Regular cardiac myocyte (primary cell): Measurements from ENCODE around the gene KCNK7. TPM values are rescaled to one million over a fixed set of nuclear protein-coding genes. Genes with fewer than 3 reads are reported as not detected.

ENCODE experiments used
- total RNA-seq: library from RNA; depleted of rRNA; stranded (reverse); fragments of >200 nt; gene quantifications from 2 replicates; pipeline ENCODE4 v1.2.3, GENCODE V29; 2014

KCNK7 gene, protein sequence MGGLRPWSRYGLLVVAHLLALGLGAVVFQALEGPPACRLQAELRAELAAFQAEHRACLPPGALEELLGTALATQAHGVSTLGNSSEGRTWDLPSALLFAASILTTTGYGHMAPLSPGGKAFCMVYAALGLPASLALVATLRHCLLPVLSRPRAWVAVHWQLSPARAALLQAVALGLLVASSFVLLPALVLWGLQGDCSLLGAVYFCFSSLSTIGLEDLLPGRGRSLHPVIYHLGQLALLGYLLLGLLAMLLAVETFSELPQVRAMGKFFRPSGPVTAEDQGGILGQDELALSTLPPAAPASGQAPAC
- total RNA-seq: under 0.01 TPM in 1 of 2 replicates, not detected in the other

DNA sequence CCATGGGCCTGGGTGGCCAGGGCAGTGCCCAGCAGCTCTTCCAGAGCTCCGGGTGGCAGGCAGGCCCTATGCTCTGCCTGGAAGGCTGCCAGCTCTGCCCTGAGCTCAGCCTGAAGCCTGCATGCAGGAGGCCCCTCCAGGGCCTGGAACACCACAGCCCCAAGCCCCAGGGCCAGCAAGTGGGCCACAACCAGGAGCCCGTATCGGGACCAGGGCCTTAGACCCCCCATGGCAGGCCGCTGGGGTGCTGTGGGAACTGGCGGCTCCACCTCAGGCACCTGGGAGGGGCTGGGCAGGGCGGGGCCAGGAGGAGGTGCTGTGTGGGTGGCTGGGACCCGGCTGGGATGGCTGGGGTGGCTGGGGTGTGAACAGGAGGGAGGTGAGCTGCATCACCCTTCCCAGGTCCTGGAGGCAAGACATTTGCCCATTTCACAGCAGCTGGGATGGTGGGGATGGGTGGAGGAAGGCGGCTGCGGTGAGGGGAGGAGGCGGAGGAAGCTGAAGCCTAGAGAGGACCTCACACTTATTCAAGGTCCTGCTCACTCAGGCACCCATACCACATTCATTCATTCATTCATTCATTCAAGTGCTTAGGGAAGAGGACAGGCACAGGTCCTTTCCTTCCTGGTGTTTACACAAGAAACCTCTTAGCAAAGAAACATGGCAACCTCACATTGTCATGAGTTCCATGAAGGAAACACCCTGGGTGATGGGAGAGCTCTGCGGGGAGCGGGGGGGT lies at the start of gene KCNK7:
KCNK7 (minus strand) TSS at position 258 of the 739 bp plus-strand sequence; CDS start at position 230, 28 bp downstream.

DNA sequence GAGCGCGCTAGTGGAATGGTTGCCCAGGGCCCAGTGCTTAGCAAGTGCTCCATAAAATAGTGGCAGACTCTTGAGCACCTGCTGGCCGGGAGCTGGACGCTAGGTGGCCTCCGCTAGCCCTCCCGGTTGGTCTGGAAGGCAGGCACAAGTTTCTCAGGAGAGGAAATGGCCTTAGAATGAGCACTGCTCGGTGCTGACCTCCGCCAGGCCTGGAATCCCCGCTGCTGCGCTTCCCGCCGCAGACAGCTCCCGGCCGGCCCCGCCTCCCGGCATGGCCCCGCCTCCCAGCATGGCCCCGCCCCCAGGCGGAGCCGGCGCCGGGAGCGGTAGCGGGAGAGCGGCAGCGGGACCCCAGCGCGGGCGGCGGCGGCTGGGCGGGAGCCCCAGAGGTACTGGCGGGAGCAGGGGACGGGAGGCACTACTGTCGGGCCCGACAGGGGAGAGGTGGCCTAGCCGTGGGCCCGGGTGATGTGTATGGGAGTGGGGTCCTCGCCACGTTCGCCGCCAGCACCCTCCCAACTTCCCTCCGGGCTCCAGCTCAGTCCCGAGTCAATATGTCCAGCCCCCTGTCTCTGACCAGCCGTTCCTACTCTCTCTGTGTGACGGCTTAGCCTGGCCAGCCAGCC lies 42.3 kb upstream of the KCNK7 start, which contains the start of gene SIPA1:
SIPA1 (plus strand) TSS at position 308 of the 626 bp plus-strand sequence. CDS start 2,821 bp downstream, outside the sequence.

GRCh38 chr11:65615229-65615949 lies 19.8 kb upstream of the KCNK7 start, which contains the start of gene PCNX3:
Gene PCNX3, plus strand, starts transcription at chr11:65615776. Its CDS starts 536 bp downstream, at chr11:65616312.

GRCh38 chr11:65575568-65576231 lies 19.9 kb downstream of the KCNK7 start, which contains the start of gene EHBP1L1:
Gene EHBP1L1, plus strand, starts transcription at chr11:65576053. Its CDS starts 250 bp downstream, at chr11:65576303.

DNA sequence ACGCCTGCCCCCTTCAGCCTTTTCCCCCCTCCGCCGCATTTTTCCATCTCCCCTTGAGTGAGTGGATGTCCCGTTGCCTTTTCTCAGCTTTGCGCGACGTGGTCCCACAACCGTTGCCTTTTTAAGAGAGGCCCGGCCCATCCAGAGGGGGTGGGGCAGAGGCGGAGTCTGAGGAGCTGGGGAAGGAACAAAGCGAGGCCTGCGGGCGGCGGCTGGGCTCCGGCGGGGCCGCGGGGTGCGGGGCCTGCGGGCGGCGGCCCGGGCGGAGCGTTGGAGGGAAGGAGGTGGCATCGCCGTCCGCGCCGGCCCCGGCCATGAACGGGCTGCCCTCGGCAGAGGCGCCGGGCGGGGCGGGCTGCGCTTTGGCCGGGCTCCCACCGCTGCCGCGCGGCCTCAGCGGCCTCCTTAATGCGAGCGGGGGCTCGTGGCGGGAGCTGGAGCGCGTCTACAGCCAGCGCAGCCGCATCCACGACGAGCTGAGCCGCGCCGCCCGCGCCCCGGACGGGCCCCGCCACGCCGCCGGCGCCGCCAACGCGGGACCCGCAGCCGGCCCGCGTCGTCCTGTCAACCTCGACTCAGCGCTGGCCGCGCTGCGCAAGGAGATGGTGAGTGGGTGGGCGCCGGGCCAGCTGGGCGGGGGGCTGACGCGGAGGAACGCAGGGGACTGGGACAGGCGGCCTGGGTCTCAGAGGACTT lies 23.1 kb downstream of the KCNK7 start, which contains the start of gene FAM89B:
FAM89B (plus strand) TSS at position 183 of the 696 bp plus-strand sequence; CDS start at position 315, 132 bp downstream.

GRCh38 chr11:65569973-65570918 lies 25.4 kb downstream of the KCNK7 start, which contains the start of gene ZNRD2:
Gene ZNRD2, plus strand, starts transcription at chr11:65570477. Its CDS starts 15 bp downstream, at chr11:65570492.

GRCh38 chr11:65558002-65558929 lies 37.3 kb downstream of the KCNK7 start, which contains the start of gene LTBP3:
Gene LTBP3, minus strand, starts transcription at chr11:65558359. Its CDS starts 400 bp downstream, at chr11:65557959.

Other genes starting within 250 kb of the KCNK7 start
- gene TIGD3, start 241.0 kb downstream of the KCNK7 start, total RNA-seq: under 0.01 and 0.19 TPM in 2 replicates
- gene SLC25A45, start 213.2 kb downstream of the KCNK7 start, total RNA-seq: 1.5 and 2.8 TPM in 2 replicates
- gene FRMD8, start 209.2 kb downstream of the KCNK7 start, total RNA-seq: 58.9 and 64.0 TPM in 2 replicates
- gene NEAT1, start 173.0 kb downstream of the KCNK7 start, total RNA-seq: 51.4 and 335 TPM in 2 replicates
- 5,626 and 17,024 TPM in 2 replicates for gene MALAT1, start 96.8 kb downstream of the KCNK7 start, total RNA-seq
- gene SCYL1, start 70.7 kb downstream of the KCNK7 start, total RNA-seq: 93.3 and 138 TPM in 2 replicates
- 33.3 and 34.5 TPM in 2 replicates for gene LTBP3, start 37.4 kb downstream of the KCNK7 start, total RNA-seq
- gene ZNRD2, start 25.3 kb downstream of the KCNK7 start, total RNA-seq: 30.4 and 73.8 TPM in 2 replicates
- 12.7 and 35.5 TPM in 2 replicates for gene FAM89B, start 23.3 kb downstream of the KCNK7 start, total RNA-seq
- gene EHBP1L1, start 19.7 kb downstream of the KCNK7 start, total RNA-seq: 68.2 and 106 TPM in 2 replicates
- 17.2 and 30.5 TPM in 2 replicates for gene MAP3K11, start 18.4 kb upstream of the KCNK7 start, total RNA-seq
- 9.3 and 23.8 TPM in 2 replicates for gene PCNX3, start 20.0 kb upstream of the KCNK7 start, total RNA-seq
- 10.1 and 19.9 TPM in 2 replicates for gene SIPA1, start 42.3 kb upstream of the KCNK7 start, total RNA-seq
- 12.7 and 22.6 TPM in 2 replicates for gene RELA, start 67.1 kb upstream of the KCNK7 start, total RNA-seq
- gene KAT5, start 116.5 kb upstream of the KCNK7 start, total RNA-seq: 33.5 and 36.6 TPM in 2 replicates
- 33.0 and 59.0 TPM in 2 replicates for gene RNASEH2C, start 125.0 kb upstream of the KCNK7 start, total RNA-seq
- 7.7 and 8.5 TPM in 2 replicates for gene AP5B1, start 185.2 kb upstream of the KCNK7 start, total RNA-seq
- under 0.01 TPM in 1 of 2 replicates, not detected in the other for gene OVOL1, start 191.3 kb upstream of the KCNK7 start, total RNA-seq
- 0.38 and 2.5 TPM in 2 replicates for gene SNX32, start 238.2 kb upstream of the KCNK7 start, total RNA-seq